ENCODE measurements around the gene PDGFC. TPM values are rescaled to one million over a fixed set of nuclear protein-coding genes. Genes with fewer than 3 reads are reported as not detected.

Gene PDGFC, protein sequence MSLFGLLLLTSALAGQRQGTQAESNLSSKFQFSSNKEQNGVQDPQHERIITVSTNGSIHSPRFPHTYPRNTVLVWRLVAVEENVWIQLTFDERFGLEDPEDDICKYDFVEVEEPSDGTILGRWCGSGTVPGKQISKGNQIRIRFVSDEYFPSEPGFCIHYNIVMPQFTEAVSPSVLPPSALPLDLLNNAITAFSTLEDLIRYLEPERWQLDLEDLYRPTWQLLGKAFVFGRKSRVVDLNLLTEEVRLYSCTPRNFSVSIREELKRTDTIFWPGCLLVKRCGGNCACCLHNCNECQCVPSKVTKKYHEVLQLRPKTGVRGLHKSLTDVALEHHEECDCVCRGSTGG
- total RNA-seq = 45.2 TPM

DNA sequence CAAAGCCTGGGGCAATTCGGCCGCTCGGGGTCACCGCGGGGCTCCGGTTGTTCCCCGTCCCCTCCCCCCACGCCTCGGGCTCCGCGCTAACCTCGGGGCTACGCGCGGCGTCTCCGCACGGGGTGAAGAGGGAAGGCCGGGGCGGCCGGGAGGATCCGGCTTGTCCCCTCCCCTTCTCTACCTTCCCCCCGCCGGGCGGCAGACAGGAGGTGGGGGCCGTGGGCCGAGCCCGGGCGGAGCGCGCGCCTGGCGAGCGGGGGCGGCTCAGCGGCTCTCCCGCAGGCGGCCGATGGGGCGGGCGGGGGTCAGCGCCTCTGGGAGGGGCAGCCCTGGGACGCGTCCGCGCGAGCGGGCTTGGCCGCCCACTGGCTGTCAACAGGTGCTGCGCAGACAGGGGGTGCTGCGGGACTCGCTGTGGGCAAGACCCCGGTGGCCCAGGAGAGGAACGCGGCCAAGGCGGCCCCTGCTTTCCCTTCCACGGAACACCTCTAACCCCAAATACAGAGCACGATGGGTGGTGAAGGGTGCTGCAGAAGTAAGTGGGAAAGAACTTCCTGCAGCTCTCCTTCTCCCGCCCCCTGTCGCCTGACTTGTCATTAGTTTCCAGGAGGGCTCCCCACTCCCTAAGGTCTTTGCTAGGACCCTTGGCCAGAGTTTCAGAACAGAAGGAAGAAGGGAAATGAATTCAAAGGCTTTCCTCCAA, at the start of gene PDGFC:
Gene PDGFC (minus strand): TSS at position 124 of the 703 bp plus-strand sequence. CDS start 896 bp downstream, outside the sequence.
- peak; percentile 76 for DNase-seq (ENCODE audit: low spot score)

DNA sequence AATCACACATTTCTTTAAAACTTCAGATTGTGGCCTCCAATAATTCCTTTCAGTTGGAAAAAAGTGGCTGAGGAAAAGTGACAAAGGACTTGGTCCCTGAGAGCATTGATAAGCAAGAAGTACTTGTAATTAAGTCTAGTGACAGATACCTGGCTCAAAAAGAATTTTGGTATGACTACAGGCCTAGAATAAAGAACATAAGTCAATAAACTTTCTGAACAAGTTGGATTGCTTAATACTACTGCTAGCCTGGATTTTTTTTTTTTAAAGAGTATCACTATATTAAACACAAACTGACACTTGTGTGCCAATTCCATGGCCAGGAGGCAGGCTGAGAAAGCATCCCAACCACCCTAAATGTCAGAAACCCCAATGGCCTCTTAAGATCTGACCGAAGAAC, 49.3 kb upstream of the PDGFC start:
- no peak for DNase-seq (ENCODE audit: low spot score)

DNA sequence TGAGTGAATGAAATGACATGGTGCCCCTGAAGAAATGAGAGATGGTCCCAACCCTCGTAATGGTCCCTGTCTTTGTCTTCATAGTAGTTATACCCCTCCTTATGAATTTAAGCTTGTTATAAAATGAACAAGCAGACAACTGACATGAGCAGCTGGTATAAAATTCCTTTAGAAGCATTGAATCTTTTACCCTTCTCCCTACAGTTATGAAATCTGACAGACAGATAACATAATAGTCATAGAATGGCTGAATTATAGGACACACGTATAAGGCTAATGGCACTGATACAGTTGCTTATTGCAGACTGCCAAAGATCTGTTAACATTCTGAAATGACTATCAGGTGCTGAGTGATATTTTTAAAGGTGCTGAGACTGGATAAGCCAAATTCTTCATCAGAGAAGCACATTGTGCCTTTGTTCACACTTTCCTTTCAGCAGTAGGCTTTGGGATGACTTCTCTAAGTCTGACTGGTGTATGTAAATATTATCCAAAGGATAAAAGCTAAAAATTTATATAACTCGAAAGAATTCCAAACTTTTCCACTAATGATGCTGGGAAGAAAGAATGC, 47.4 kb upstream of the PDGFC start:
- DNase-seq (ENCODE audit: low spot score) = no peak

DNA sequence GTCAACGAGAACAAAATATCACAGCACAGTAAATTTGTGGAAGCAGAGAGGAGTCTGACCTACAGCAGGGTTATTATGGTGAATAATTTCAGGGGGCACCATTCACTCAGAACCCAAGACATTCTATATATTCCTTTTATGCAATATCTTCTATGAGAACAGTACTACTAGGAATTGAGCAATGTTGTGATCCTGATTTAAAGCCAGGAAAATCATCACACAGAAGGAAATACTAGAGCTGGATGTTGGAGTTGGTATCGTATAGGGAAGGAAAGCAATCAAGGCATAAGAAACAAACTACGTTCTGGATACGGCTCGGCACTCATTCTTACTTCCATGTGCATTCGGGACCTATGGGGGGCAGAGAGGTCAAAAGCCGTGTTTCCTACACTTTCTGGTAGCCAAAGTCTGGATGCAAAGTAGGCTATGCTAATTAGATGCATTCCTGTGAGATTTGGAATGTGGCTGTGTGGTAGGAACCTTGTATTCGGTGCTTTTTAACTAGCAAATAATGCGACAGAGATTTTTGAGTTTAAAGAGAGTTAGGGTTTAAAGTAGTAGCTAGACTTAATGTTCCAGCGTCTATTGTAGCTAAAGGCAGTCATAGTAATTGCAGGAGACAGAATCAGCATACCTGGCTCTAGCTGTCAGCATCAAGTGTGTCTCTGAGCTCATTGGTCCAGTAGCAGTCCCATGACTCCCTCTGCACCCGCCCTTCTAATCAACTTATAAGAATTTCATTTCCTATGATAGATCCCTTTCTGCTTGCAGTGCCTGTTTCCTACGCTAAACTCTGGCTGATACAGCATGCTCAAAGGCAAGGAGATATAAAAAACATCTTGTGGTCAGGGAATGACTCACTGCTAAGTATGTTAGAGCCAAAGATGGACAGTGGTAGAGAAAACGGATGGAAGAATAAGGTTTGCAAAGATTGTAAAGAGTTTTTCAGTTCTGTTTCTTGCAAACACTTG, 43.3 kb upstream of the PDGFC start:
- DNase-seq (ENCODE audit: low spot score) = no peak

DNA sequence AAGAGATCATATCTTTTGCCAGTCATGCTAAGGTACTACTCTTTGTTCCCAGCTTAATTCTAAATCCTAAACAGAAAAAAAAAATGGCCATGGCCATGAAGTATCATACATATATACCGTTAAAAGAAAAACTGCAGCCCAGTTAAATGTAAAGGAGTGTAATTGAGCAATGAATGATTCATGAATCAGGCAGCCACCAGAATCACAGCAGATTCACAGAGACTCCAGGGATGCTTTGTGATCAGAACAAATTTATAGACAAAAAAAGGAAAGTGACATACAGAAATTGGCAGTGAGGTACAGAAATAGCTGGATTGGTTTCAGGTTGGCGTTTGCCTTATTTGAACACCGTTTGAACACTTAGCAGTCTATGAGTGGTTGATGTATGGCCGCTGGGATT, 42.1 kb upstream of the PDGFC start:
- DNase-seq (ENCODE audit: low spot score) = no peak

DNA sequence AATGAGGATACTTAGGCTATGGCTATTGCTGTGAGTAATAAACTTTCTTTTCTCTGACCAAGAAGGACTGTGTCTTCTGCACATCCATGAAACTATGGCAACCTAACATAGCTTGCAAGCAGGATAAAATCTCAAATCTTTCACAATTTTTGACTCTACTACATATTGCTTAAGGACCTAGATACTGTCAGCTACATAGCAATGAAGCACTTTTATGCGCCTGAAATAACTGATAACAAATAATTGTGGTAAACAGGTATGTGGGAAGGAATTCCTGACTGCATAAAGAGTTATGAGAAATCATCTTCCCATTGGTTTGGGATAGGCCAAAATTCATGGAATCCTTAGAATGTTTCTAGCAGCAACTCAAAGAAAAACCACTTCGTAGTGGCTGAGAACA, 41.2 kb upstream of the PDGFC start:
- no peak for DNase-seq (ENCODE audit: low spot score)

DNA sequence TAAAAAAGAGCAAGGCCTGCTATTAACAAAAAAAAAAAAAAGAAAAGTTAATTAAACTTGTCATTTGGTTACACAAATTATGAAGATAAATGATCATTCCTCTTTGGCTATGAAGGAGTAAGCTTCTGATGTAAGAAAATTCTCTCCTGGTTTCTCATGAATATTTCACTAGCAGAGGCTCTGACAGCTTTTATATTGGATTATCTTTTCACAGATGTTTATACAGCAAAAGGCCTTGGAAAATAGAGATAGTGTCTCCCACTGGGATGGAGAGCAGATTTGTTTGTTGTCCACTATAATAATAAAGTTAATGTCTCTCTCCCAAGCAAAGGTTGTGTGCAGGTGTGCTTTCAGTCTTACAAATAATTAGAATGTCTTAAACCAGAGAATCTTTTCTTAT, 40.7 kb upstream of the PDGFC start:
- no peak for DNase-seq (ENCODE audit: low spot score)

DNA sequence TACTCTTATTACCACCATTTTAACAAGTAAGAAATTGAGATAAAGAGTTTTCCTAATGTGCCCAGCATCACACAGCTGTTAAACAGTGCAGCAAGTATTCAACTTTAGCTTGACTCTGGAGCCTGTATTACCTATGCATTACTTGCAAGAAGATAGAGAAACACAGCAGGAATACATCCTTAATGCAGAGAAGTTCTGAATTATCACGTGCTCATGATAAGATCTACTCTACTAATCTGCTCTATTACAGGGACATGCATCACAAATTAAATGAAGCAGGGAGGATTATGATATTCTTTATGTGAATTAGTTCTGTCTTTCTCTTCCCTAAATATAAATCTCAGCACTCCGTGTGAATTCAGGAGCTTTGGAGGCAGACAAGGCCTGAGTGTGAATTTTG, 39.0 kb upstream of the PDGFC start:
- DNase-seq (ENCODE audit: low spot score) = no peak

DNA sequence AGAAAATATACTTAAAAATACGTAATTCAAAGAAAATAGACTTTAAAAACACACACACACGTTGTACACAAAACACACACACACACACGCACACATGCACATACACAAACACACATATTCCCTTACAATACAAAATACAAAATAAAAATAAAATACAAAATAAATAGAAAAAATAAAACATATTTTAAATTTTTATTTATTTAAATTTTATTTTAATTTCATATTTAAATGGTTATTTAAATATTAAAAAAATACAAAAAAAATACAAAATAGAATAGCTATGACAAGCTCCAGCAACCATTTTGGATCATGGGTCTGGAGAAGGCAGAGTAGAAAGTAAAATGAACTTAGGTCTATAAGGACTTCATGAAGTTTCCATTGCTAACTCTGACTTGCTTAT, 34.2 kb upstream of the PDGFC start:
- no peak for DNase-seq (ENCODE audit: low spot score)

DNA sequence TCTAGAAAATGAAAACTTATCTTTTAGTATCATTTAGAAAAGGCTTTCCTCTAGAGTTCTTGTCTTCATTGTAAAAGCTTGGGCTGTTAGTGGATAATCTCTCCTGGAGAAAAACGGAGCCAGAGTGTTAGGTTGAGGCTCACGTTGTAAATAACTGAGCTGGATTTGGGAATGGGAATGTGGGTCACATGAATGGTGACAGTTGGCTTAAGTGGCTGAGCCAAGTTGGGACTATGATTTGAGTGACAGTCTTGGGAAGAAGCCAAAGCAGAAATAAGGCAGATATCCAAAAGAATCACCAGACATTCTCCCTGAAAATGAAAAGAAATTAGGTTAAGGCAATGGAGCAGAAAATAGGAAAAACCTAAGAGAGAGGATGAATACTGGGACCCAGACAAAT, 33.6 kb upstream of the PDGFC start:
- DNase-seq (ENCODE audit: low spot score) = no peak

DNA sequence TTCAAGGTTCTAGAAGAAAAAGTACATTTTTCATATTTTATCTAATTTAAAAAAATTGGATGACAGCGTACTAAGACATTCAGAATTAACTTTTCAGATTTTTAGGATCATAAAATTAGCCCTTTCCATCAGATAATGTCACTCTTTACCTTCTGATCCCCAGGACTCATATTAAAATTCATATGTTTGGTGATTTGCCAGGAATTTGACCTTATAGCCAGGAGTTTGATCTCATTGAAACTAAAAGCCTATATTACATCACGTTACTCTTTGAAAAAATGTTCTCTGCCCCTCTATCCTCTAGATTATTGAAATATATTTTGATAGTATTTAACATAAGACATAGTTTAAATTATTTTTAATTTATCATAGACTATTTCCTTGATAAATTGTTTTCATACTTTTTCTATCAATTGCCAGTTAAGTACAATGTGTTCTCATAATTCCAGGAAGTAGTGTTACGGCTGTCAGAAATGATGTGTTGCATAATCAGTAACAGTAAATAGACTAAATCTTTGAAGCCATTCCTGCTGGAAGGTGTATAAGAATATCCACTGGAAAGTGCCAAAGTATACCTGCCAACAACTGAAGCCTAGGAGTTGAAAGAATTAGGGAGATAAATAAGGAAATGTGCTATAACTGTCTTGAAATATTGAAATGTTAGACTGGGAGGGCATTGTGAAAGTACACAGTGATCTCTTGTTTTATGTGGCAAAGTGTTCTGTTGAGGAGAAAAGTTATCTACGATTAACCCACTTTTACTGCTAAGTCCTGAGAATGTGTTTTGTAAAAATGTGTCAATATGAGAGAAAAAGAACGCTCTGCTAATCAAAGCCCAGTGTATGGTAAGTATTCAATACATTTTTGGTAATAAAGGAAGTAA, 32.9 kb upstream of the PDGFC start:
- DNase-seq (ENCODE audit: low spot score) = no peak

DNA sequence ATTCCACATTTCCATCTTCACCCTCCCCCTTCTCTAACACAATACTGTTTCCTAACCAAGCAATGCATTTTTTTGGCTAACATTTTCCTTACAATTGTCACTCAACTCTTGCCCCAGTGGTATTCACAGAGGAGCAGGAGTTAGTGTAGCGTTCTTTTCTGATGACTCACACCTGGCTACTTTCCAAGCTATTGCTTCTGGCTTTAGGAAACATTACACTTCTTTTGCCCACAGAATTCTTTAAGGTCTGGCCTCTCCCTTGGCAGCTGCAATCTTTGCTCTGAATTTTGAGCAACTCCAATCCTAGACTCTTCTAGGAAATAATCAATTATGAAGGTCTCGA, 27.5 kb upstream of the PDGFC start:
- peak; percentile 85 for DNase-seq (ENCODE audit: low spot score)

DNA sequence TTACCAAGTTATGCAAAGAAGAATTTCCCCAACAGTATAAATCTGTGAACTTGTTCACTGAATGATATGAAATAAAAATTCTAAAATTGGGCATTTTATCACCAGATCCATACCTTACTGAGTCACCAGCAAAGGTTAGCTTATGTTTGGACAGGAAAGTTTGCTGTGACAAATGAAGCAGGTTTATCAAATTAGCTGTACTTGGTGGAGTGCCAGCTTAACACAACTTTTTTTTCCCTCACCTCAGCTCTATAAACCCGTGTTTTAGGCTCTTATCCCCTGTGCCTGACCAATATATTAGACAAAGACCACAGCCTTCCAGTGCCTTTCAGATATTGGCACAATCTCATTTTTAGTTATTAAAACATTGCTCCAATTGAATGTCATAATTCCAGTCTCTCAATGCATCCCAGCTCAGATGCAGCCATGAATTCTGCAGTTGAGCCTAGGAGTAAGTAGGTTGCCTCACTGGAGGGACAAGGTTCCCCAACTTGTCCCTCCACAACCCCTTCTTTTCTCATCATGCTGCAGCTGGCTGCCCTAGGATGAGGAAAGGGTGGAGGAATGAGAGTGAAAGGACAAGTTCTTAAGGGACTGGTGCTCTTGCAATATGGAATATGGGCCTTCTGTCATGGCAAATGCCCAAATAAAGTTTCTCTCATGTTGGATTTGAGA, 27.0 kb upstream of the PDGFC start:
- no peak for DNase-seq (ENCODE audit: low spot score)

DNA sequence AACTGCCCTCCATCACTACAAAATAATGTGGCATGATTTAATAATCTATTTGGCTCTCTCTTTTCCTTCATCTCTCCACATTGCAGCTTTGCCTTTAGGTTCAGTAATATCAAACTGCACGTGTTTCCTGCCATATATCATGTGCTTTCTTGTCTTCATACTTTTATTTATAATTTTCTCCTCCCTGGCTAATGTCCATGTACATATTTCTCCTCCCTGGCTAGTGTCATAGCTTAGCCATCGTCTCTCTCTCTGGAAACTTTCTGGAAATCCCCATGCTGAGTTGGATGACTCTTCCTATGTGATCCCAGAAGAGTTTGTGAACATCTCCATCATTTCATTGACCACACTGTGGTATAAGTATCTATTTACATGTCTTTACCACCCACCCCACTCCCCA, 21.3 kb upstream of the PDGFC start:
- DNase-seq (ENCODE audit: low spot score) = no peak

DNA sequence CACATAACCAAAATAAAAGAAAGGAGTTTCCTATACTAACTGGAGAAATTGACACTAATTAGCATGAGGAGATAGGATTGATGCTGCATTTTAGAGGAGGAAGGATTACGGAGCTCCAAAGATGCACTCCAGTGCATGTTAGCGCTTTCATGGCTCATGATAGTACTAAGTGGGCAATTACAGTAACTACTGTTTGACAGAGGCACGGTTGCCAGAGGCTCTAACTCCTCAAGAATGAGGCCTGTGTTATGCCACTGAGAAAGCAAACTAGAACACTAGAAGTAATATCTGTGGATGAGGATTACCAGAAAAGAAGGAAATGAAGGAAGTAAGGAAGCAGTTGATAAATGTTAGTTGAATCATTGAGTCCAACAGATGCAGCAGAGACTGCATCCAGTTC, 19.6 kb upstream of the PDGFC start:
- DNase-seq (ENCODE audit: low spot score) = no peak

DNA sequence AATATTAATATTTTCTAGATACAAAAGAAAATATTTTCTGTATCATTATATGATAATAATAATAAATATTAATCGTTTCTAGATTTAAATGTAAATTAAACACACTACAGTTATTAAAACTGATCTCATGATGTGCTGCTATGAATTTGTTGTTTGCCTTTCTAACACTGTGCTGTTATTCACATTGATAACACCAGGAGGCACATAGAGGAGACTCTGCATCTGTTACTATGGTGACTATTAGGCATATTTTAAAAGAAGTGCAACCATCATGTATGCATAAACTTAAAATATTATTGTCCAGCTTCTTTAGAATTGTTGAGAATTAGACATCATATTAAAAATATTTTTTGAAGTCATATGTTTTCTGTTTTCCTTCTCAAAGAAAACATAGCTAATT, 11.8 kb upstream of the PDGFC start:
- no peak for DNase-seq (ENCODE audit: low spot score)

DNA sequence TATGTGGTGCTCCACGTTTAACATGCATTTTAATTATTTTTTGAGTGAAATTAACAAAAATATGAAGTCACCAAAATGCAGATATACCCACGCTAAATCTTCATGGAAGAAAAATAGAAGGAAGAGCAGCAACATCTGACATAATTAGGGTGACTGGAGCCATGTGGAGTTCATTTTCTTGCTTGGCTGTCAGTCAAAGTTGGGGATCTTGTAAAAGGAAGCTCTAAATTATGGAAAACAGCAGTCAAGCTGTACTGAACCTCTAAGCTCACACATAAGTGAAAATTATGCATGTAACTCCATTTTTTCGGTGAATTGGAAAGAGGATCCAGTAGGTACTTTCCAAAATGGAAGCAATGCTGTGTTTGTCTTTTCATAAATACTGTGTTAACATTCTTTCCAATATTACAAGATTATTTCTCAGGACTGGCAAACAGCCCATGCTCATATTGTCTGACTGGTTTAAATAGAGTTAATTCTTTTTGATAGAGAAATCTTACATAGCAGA, 9.7 kb upstream of the PDGFC start:
- DNase-seq (ENCODE audit: low spot score) = no peak

DNA sequence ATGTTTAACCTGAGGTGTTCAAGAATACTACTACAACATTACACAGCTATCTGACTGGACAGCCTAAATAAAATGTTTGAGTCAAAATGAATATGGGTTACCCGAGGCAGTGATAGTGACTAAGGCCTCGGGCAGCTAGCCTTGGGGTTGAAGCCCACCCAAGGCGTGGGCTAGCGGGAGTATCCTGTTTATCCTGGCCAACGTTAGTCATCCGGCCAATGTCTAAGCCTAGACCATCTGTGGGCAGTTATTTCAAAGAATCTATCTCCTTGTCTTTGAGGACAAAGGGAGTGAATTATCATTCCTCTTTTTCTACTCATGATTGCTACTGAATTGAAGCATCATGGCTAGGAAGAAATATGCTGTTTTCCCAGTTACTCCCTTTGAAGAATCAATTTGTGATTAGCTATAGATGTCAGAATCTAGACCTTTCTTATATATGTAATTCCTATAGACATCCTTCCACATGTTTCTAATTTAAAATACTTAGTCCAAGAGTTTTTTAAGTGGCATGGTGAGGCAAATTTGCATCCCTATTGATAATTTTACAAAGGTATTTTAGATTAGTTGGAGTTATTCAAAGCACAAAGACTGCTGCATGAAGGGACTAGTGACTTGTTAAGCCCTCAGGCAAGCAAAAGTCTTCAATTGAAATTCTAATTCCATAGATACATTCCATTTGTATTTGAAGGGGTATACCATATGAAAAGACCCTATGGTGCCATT, 6.0 kb upstream of the PDGFC start:
- DNase-seq (ENCODE audit: low spot score) = no peak

DNA sequence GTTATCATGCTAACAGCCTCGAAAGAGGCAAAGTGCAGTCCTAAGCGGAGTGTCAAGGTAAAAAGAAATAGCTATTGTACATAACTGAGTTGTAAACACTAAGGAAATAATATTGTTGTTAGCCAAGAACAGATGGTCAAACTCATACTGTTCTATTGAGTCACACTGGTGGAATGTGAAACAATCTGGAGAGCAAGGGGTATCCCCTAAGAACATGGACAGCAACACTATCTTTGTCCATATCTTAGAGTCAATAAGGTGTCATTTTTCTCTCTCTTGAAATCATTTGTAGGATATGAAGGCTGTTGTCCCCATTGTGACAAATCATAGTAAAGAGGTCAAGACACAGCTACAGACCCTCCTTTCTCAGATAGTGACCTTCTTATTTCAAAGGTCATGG, 4.5 kb upstream of the PDGFC start:
- DNase-seq (ENCODE audit: low spot score) = no peak

DNA sequence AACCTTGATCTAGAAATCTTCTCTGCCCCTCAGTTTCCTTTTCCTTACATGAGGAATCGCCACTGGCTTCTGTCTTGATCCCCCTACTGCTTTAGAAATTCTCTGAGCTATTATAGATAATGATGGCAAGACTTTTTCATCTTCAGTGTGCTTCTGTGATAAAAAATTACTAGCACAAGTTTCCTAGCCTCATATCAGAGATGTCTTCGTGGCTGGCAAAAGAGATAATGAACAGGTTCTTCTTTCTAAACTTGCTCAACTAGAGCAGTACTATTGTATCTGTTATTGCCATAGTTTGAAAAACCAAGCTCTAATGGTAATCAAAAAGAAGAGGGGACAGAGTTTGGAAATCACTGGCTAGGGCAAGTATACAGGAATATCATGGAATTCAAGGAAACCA, 4.1 kb upstream of the PDGFC start:
- DNase-seq (ENCODE audit: low spot score) = no peak
